Hepatic stellate cell (primary cell): ENCODE results near the gene SUFU.
"Not testable (repeated sequence)": the region's sequence is repeated elsewhere in the genome, so short reads cannot be mapped to it uniquely, and the experiment has no call there.

Experiments
- DNase-seq: peaks from one replicate; pipeline ENCODE4 v3.0.0; 2011; ENCODE audit warnings: low spot score

The SUFU gene

DNA sequence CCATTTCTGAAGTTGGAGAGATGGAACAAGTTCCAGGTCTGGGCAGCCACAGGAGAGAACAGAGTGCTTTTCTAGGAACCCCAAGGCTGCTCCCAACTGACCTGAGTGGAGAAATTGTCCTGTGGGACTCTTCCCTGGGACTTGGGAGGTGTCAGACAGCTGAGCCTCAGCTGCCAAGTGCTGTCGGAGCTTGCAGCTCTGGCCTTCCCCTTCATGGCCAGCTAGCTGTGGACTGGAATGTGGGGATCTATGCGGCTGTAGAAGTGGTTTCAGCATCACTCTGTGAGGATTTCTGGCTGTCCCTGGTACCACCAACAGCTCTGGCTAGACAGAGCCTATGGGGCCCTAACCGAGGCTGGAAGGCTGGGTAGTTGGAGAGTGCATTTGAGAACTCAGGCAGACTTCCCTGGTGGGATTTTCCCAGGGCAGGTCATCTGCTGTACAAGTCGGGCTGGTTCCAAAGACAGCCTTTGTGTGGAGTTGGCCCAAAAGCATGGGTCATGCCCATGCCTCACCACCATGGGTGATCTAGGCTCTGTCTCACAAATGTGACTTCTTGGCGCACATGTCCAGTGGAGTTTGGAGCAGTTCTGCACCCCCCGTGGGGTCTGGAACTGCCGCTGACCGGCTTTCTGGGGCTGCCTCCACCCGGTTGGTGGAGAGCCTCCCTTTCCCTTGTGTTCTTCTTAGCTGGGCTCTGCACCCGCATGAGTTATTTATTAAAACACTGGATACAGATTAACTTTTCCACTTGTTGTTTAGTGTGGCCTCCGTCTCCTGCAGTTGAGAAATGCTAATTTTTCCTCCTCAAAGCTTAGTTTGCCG is 10.9 kb downstream of the SUFU start:
- no peak for DNase-seq

DNA sequence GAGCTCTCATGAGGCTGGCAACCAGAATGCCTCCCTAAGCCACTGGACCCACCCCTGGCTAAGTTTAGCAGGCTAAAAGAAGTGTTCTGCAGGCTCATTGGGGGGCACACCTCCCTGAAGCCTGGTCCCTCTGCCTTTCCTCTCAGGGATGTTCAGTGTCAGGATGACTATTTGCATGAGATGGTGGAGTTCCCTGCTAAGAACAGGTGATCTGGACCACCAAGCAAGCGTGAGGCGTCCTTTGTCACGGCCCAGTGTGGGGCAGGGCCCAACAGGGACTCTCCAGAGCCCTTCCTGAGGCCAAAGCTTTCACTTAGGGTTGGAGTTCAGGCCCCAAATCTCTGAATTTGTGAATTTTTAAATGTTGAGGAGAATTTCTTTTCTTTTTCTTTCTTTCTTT is 12.0 kb downstream of the SUFU start:
- no peak for DNase-seq

DNA sequence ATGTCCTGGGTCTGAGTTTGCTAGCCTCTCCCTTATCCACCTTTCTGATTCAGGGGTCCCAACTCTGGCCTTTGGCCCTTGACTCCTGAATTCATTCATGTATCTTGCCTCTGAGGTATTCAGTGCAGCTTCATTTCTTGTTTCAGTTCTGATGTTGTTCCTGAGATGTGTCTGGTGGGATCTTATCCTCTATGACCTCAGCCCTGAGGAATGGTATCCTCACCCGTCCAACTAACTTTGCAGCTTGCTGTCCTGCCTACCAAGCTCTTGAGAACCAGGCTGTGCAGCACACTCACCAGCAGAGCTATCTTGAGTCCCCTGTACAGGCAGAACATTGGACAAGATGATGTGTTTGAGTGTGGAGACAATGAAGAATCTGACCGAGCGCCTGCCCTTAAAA is 13.8 kb downstream of the SUFU start:
- peak; percentile 75 for DNase-seq

DNA sequence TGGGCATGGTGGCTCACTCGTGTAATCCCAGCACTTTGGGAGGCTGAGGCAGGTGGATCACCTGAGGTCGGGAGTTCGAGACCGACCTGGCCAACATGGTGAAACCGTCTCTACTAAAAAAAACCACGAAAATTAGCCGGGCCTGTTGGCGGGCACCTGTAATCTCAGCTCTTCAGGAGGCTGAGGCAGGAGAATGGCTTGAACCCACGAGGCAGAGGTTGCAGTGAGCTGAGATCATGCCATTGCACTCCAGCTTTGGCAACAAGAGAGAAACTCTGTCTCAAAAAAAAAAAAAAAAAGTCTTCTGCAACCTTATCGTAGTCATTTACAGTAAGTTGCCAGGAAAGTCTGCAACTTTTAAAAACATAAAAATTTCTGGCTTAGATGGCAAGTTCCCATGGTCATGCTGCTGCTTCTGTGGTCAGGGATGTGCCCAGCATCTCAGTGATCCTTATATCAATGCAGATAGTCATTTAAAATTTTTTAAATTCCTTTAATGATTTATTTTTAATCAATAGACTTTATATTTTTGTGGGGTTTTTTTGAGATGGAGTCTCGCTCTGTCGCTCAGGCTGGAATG is 15.6 kb downstream of the SUFU start:
- no peak for DNase-seq

DNA sequence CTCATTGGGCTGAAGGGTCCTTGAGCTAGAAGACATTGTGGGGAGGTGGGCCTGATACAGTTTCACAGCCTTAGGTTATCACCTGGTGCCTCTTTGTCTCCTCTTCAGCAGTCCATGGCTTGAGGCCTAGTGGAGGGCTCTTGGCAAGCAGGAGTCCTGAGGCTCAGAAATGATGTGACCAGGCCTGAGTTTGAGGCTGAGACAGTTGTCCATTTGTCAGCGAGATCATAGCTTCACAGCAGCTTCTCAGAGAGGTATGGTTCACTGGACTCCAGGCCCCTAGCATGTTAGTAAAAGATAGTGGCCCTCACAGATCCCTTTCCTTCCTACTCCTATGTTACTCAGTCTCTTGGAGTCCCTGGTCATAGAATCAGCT is 19.1 kb downstream of the SUFU start:
- no peak for DNase-seq

DNA sequence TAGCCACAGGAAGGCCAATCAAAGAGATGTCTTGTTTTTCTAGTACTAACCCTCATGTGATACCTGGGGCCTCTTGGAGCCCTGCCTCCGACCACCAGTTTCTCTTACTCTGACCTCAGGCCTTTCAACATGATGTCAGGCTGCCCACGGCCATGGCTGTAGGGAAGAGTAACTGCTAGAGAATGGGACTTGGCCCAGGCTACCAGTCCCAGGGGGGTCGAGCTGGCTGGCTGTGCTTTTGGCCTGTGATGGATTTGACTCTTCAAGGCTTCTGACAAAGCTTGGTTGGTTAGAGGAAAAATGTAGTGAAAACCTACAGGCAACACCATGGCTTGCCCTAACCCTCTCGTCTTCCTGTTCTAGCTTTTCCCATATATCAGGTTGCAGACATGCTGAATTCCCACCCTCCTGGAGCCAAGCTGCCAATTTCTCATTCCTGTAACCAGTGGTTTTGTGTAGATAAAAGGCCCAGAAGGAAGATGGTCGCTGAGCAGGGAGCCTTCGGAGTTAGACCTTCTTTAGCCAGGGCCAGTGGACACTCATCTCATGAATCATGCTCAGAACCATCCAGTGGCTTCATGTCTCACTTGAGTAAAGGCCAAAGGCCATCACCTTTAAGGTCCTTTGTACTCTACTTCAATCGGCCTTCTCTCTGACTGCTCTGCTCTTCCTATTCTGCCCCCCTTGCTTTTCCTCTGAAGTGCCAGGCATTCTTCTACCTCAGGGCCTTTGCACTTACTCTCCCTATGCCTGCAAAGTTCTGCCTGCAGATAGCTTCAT is 19.7 kb downstream of the SUFU start:
- no peak for DNase-seq

DNA sequence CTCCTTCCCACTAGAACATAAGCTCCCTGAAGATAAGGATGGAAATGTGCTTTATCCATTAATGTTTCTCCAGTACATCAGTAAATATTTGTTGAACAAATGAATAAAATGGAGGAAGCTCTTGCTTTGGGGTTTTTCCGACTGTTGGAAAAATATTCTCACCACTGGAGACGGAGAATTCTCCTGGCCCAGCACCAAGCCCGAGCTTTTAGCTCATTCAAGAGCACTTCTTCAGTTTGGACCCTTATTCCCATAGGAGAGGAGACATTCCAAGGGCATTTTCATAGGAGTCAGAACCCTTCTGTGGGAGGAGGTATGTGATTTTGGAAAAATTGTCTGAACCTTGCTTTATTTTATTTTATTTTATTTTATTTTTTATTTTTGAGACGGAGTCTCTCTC is 21.0 kb downstream of the SUFU start:
- no peak for DNase-seq

DNA sequence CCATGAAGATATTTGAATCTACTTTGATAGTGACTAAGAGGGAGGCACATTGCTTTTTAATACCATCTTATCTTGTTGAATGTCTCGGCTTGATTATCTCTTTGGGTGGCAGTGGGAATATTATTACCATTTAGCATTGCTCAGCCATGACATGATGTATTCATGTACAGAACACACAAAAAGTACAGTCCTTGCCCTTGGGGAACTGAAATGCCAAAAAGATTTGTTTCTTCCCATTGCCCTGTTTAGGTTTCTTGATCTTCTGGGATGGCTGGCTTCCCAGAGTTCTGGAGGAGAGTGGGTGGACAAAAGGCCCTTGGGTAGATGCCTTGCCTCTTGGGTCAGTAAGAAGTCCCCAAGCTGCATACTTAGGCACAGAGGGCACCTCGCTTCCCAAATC is 23.8 kb downstream of the SUFU start:
- DNase-seq, result no peak

DNA sequence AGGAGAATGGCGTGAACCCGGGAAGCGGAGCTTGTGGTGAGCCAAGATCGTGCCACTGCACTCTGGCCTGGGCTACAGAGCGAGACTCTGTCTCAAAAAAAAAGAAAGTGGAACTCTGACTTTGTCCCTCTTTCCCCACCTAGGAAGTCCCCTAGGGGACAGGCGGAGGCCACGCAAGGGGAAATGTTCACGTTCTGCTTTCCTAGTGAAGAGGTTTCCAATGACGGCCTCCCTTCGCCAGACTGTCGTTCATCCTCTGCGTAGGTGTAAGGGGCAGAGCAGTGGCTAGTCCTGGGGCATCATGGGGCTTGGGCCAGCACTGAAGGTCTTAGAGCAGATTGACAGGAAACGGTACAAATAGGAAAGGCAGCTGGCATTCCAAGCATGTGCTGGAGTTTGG is 30.6 kb downstream of the SUFU start:
- no peak for DNase-seq

DNA sequence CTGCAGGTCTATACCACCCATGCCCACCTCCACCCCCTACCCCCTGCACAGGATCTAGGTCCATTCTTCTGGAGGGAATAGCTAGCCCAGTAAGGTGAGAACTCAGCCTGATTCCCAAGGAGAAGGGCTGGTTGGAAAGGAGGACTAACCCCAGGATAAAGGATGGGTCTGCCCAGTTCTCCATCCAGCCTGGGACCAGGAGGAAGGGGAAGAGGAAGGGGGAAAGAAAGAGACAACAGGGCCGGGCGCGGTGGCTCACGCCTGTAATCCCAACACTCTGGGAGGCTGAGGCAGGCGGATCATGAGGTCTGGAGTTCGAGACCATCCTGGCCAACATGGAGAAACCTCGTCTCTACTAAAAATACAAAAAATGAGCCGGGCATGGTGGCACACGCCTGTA is 31.2 kb downstream of the SUFU start:
- DNase-seq, result not testable (repeated sequence)

DNA sequence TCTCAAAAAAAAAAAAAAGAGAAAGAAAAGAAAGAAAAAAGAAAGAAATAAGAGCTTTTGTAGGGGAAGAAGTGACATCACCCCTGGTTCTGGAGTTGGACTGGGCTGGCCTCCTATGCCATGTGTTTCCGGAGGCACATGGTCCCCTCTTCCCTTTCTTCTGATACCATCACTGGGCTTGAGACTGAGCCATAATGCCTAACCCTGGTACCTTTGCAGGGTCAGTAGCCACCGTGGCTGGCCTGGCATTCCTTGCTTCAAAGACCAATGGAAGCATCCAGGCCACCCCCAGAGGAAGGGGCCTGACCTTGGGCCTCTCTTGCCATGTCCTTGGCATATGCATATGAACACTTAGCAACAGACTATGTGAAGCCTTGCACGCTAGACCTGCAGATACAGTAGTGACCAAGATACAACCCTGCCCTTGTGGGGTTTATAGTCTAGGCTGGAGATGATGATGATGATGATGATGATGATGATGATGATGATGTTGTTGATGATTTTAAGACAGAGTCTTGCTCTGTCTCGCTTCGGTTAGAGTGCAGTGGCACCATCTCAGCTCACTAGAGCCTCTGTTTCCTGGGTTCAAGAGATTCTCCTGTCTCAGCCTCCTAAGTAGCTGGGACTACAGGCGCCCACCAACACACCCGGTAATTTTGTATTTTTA is 31.8 kb downstream of the SUFU start:
- no peak for DNase-seq

DNA sequence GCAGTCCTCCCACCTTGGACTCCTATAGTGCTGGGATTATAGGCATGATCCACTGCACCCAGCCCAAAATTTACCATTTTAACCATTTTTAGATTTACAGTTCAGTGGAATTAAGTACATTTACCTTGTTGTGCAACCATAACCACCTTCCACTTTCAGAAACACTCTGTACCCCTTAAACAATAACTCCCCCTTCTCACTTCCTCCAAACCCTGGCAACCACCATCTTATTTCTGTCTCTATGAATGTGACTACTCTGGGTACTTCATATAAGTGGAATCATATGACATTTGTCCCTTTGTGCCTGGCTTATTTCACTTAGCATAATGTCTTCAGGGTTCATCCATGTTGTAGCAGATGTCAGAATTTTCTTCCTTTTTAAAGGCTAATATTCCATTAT is 33.6 kb downstream of the SUFU start:
- DNase-seq, result no peak

DNA sequence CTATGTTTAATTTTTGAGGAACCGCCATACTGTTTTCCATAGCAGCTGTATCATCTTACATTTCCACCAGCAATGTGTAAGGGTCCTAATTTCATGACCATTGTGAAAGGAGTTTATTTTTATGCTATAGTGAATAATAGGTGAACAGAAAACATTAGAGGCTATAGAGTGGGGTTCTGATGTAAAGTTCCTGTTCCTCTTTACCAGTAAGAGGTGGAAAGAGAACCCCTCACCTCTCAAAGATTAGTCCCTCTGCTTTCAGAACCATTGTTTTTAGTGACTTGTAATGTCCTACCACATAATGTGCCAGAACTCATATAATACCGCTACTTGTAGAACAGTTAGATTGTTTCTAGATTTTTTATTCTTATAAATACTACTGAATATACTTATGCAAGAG is 34.2 kb downstream of the SUFU start:
- DNase-seq, result no peak

DNA sequence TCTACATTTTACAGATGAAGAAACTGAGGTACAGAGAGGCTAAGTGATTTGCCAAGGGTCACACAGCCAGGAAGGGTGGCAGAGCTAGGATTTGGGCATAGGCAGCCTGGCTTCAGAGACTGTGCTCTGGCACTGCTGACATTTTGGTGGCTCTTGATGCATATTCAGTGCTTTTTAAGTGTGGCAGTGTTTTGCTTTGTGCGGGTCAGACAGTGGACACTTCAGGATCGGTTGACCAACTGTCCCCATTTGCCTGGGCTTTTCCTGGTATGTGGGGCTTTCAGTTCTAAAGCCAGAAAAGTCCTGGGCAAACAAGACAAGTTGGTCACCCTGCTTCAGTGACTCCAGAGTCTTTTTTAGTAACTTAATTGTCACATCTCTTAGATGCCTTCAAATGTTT is 35.0 kb downstream of the SUFU start:
- DNase-seq, result no peak

DNA sequence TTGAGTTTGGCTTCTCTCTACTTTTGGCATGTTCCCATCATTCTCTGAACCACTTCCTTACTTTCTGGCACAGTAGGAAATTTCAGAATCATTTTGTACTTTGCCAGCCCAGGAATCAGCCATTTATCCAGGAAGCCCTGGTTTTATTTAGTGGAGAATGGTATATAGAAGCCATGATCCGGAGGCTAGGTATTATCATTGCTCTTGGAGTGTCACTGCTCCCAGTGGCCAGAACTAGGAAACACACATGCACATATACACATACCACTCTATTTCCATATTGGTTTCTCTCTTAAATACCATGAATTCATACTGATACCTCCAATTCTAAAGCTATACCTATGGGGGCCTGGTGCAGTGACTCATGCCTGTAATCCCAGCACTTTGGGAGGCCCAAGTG is 36.3 kb downstream of the SUFU start:
- peak; percentile 37 for DNase-seq

DNA sequence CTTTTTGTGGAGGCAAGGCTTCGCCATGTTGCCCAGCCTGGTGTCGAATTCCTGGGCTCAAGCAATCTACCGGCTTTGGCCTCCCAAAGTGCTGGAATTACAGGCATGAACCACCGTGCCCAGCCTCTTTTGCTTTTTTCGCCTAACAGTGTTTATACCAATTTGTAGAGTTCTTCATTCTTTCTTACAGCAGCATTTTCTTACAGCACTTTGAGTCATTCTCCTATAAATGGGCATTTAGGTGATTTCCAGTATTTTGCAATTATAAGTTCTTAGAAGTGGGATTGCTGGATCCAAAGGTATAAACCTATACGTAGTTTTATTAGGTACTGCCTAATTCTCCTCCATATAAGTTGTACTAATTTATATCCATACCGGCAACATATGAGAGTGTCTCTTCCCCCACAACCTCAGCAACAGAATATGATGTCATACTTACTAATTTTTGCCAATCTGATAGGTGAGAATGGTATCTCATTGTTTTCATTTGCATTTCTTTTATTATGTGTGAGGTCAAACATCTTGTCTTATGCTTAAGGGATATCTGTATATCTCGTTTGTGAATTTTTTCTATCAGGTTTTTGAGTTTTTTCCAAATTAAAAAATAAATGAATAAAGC is 39.1 kb downstream of the SUFU start:
- no peak for DNase-seq

DNA sequence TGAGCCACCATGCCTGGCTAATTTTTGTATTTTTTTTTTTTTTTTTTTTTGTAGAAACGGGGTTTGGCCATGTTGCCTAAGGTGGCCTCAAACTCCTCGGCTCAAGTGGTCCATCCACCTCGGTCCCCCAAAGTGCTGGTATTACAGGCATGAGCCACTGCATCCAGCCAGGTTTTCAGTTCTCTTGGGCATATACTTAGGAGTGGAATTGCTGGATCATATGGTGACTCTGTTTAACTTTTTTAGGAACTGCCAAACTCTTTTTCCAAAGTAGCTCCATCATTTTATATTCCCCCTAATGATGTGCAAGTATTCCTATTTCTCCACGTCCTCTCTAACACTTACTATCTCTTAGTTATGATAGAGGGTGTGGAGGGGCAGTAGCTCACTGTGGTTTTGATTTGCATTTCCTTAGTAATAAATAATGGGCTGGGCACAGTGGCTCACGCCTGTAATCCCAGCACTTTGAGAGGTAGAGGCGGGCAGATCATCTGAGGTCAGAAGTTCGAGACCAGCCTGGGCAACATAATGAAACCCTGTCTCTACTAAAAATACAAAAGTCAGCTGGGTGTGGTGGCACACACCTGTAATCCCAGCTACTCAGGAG is 41.6 kb downstream of the SUFU start:
- no peak for DNase-seq

DNA sequence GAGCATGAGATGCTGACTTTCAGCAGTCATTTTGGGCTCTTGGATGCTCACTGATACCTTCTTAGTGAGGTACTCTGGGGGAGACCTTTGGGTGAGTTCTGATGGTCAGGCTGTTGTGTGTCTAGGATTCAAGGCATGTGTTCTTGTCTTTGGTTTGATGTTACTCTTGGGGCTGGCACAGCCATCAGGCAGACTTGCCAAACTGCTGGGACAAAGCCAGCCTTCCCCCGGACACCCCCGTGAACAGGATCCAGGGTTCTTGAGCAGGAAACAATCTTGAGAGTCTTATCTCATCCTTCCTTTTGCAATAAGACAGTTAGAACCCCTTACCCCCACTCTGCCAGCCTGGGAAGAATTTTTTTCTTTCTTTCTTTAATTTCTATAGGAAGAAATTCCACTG is 42.2 kb downstream of the SUFU start:
- DNase-seq, result no peak

DNA sequence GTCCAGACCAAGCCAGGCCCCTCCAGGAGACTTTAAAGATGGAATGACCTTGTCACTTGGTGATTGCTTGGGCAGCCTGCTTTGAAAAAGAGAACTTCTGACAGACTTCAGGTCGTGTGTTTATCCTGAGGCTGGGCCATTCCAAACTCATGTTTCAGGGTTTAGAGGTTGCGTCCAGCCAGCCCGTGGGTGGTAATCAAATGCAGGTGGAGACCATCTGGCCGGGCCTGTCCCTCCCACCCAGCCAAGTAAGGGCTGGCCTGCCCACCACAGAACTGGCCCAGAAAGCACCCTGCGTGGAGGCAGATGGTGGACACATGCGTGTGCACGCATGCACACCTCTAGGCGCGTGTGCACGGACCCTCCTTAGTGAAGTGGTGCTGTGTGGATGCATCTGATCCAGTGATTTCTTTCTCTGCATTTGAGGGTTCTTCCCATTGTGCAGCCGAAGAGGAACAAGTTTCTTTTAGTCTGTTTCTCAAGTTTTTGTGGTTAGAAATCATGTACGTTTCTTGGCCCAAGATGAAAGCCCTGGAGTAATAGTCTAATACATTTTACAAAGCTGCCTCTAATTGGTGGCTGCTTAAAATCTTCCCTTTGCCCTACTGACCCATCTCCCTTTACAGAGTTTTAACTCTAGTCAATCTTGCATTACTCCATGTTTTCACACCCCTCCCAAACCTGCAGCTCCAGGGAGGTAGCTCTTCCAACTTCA is 43.0 kb downstream of the SUFU start:
- no peak for DNase-seq

DNA sequence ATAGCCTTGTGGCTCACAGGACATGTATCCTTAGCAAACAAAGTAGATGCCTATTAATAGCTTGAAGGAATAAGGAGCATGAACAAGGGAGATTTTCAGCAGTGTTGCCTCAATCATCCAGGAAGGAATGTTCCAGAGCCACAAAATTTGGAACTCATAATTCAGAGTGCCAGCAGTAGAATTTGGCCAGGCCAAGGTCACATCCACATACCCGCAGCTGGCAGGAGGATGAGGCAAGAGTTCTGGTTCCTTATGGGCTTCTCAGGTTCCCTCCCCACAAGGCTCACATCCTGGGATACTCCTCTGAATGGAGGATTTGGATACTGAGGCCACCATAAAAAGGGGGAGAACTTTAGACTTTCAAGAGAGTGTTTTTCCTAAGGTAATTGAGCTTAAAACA is 45.8 kb downstream of the SUFU start:
- no peak for DNase-seq

DNA sequence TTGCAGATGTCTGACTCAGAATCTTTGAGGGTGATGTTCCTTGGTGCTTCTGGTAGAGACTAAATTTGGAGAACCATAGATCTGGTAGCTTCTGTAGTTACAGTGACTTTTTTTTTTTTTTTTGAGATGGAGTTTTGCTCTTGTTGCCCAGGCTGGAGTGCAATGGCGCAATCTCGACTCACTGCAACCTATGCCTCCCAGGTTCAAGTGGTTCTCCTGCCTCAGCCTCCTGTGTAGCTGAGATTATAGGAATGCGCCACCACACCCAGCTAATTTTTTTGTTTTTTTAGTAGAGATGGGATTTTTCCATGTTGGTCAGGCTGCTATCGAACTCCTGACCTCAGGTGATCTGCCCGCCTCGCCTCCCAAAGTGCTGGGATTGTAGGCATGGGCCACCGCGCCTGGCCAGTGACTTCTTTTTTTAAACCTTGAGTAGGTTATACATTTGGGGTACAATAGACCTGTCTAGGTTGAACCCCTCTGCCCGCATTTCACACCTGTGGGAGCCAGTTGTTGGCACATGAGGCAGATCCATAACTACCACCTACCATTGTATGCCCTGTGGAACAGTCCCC is 47.0 kb downstream of the SUFU start:
- no peak for DNase-seq
